Liver (tissue), 9 donors: Measurements from ENCODE around the gene UBN2. TPM values are rescaled to one million over a fixed set of nuclear protein-coding genes. Genes with fewer than 3 reads are reported as not detected.

Source experiments
- DNase-seq: peaks from one replicate; pipeline ENCODE4 v3.0.0-alpha.2; 2017; ENCODE audit warnings: low spot score
- H3K27ac ChIP-seq, 2 donors: one replicate each; pipeline ENCODE4 v1.7.0; 2013; ENCODE audit warnings: inconsistent platforms in 2 of 2, low read length in 2 of 2, control low read depth in 1 of 2, low read depth in 1 of 2, mild to moderate bottlenecking in 1 of 2
- H3K27me3 ChIP-seq, 4 donors: one replicate each; pipeline versions ENCODE4 v1.6.1 to v1.7.0; 2013; ENCODE audit warnings: low read length in 3 of 4, inconsistent platforms in 1 of 4, mild to moderate bottlenecking in 1 of 4, moderate library complexity in 1 of 4; ENCODE audit not compliant: control insufficient read depth in 4 of 4, insufficient read depth in 4 of 4
- H3K36me3 ChIP-seq, 4 donors: one replicate each; pipeline versions ENCODE4 v1.6.1 to v1.7.0; 2013; ENCODE audit warnings: low read length in 3 of 4, mild to moderate bottlenecking in 3 of 4, low read depth in 1 of 4, moderate library complexity in 1 of 4; ENCODE audit not compliant: control insufficient read depth in 4 of 4, insufficient read depth in 3 of 4
- H3K4me1 ChIP-seq, 4 donors: one replicate each; pipeline versions ENCODE4 v1.6.1 to v1.7.0; 2013; ENCODE audit warnings: low read length in 3 of 4, mild to moderate bottlenecking in 3 of 4, moderate library complexity in 1 of 4; ENCODE audit not compliant: control insufficient read depth in 4 of 4, insufficient read depth in 4 of 4
- H3K4me3 ChIP-seq, 3 donors: one replicate each; pipeline versions ENCODE4 v1.6.1 to v1.7.0; 2013; ENCODE audit warnings: low read length in 3 of 3, control low read depth in 1 of 3, low read depth in 1 of 3, mild to moderate bottlenecking in 1 of 3
- H3K9ac ChIP-seq, 2 donors: one replicate each; pipeline ENCODE4 v1.7.0; 2013; ENCODE audit warnings: low read length in 2 of 2, mild to moderate bottlenecking in 2 of 2, moderate library complexity in 2 of 2, control low read depth in 1 of 2, low read depth in 1 of 2
- H3K9me3 ChIP-seq, 4 donors: one replicate each; pipeline versions ENCODE4 v1.6.1 to v1.7.0; 2013; ENCODE audit warnings: low read length in 3 of 4; ENCODE audit not compliant: control insufficient read depth in 4 of 4
- EGR1 ChIP-seq, 2 donors: IDR thresholded peaks; 2 replicates each; pipeline ENCODE4 v1.6.1; 2016 to 2018; ENCODE audit warnings: antibody characterized with exemption in 2 of 2, low read depth in 2 of 2
- FOXA1 ChIP-seq: IDR thresholded peaks from 2 replicates; pipeline ENCODE4 v1.6.1; 2016; ENCODE audit warnings: antibody characterized with exemption
- FOXA2 ChIP-seq: IDR thresholded peaks from 2 replicates; pipeline ENCODE4 v1.6.1; 2016; ENCODE audit warnings: antibody characterized with exemption
- GABPA ChIP-seq, 2 donors: IDR thresholded peaks in 1 of 2; conservative IDR thresholded peaks in 1 of 2; 2 replicates each; pipeline ENCODE4 v1.6.1; 2016; ENCODE audit warnings: antibody characterized with exemption in 2 of 2, mild to moderate bottlenecking in 1 of 2, moderate library complexity in 1 of 2
- HNF4A ChIP-seq, 2 donors: conservative IDR thresholded peaks; 2 replicates each; pipeline ENCODE4 v1.6.1; 2016; ENCODE audit warnings: antibody characterized with exemption in 2 of 2, mild to moderate bottlenecking in 2 of 2
- HNF4G ChIP-seq: IDR thresholded peaks from 2 replicates; pipeline ENCODE4 v1.6.1; 2016; ENCODE audit warnings: antibody characterized with exemption
- JUND ChIP-seq, 2 donors: IDR thresholded peaks; 2 replicates each; pipeline ENCODE4 v1.6.1; 2016; ENCODE audit warnings: antibody characterized with exemption in 2 of 2
- NR2F2 ChIP-seq: IDR thresholded peaks from 2 replicates; pipeline ENCODE4 v1.6.1; 2016; ENCODE audit warnings: antibody characterized with exemption
- RAD21 ChIP-seq, 2 donors: IDR thresholded peaks; 2 replicates each; pipeline ENCODE4 v1.6.1; 2016; ENCODE audit warnings: antibody characterized with exemption in 2 of 2, mild to moderate bottlenecking in 2 of 2
- RXRA ChIP-seq, 2 donors: IDR thresholded peaks; 2 replicates each; pipeline ENCODE4 v1.6.1; 2017 to 2018; ENCODE audit warnings: antibody characterized with exemption in 2 of 2, mild to moderate bottlenecking in 1 of 2
- SP1 ChIP-seq: IDR thresholded peaks from 2 replicates; pipeline ENCODE4 v1.6.1; 2018; ENCODE audit warnings: antibody characterized with exemption, mild to moderate bottlenecking
- TAF1 ChIP-seq: conservative IDR thresholded peaks from 2 replicates; pipeline ENCODE4 v1.6.1; 2016; ENCODE audit warnings: antibody characterized with exemption, mild to moderate bottlenecking
- YY1 ChIP-seq: IDR thresholded peaks from 2 replicates; pipeline ENCODE4 v1.6.1; 2016; ENCODE audit warnings: antibody characterized with exemption, mild to moderate bottlenecking
- WGBS: extraction: QIAGEN DNeasy Blood & Tissue Kit; methylation state at CpG from one replicate; pipeline ENCODE4 v1.1.7; 2013; 5-methylcytosine and 5-hydroxymethylcytosine counted together
- polyA plus RNA-seq, 2 donors: library from polyadenylated mRNA; stranded (reverse) in 1 of 2; unstranded in 1 of 2; fragments of 200-250 nt in 1 of 2; fragments of >200 nt in 1 of 2; fragmentation: Nextera tagmentation in 1 of 2; extraction: Ambion mirVana in 1 of 2; gene quantifications; one replicate each; pipeline versions ENCODE4 v1.2.1 to v1.2.3, GENCODE V29; 2013 to 2015
- total RNA-seq, 2 donors: library from RNA; depleted of rRNA; stranded (reverse); fragments of >200 nt; gene quantifications; one replicate each; pipeline ENCODE4 v1.2.3, GENCODE V29; 2014
- TF ChIP-seq, protein P1 (sequence below): IDR thresholded peaks from 2 replicates; pipeline ENCODE4 v1.6.1; 2016; ENCODE audit warnings: antibody characterized with exemption
- TF ChIP-seq, protein P2 (sequence below): IDR thresholded peaks from 2 replicates; pipeline ENCODE4 v1.6.1; 2016; ENCODE audit warnings: antibody characterized with exemption
- TF ChIP-seq, protein P3 (sequence below): IDR thresholded peaks from 2 replicates; pipeline ENCODE4 v1.6.1; 2016; ENCODE audit warnings: antibody characterized with exemption, mild to moderate bottlenecking
- TF ChIP-seq, protein P4 (sequence below): fragments of 150-350 bp; IDR thresholded peaks from 2 replicates; pipeline ENCODE4 v1.5.1; 2017; ENCODE audit warnings: improper control_type of control experiment, low read depth, low read length; ENCODE audit not compliant: missing input control
- TF ChIP-seq, protein P5 (sequence below): IDR thresholded peaks from 2 replicates; pipeline ENCODE4 v1.6.1; 2016; ENCODE audit warnings: antibody characterized with exemption
- donor health status: healthy.
- donor health status: healthy.
- donor health status: healthy.
- donor health status: healthy.
- donor health status: healthy.

UBN2 gene
- total and polyA plus RNA-seq, 4 donors: 1.1 to 9.1 (median 4.8) TPM

DNA sequence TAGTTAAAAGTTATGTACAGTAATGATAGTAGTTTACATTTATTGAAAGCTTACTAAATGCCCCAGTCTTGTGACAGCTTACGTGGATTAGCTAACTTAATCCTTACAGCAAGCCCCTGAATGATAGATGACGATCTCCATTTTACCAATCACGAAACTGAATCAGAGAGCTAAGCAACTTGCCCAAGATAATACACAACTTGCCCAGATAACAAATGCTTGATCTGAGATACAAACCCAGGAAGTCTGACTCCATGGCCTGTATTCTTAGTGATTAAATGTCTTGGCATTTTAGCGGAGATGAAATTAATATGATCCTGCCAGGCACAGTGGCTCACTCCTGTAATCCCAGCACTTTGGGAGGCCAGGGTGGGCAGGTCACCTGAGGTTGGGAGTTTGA lies 63.2 kb downstream of the UBN2 start:
- no peaks in the 10 kb centered on the region for H3K27me3 ChIP-seq
- H3K27ac ChIP-seq: no peak overlapping the region
- H3K36me3 ChIP-seq: peaks cover 0 to 5% (median 4%) of the 10 kb centered on the region in 4 donors
- WGBS: 96% methylated on average over 4 of the region's 4 CpGs
- TF ChIP-seq FOXA1: no peak
- TF ChIP-seq RXRA (IDR thresholded peaks at IDR 0.05): no peak
- no peak for TF ChIP-seq NR2F2
- TF ChIP-seq YY1: no peak
- no peak for TF ChIP-seq RAD21 (IDR thresholded peaks at IDR 0.05)
- no peak for TF ChIP-seq HNF4G
- TF ChIP-seq, protein P1, sequence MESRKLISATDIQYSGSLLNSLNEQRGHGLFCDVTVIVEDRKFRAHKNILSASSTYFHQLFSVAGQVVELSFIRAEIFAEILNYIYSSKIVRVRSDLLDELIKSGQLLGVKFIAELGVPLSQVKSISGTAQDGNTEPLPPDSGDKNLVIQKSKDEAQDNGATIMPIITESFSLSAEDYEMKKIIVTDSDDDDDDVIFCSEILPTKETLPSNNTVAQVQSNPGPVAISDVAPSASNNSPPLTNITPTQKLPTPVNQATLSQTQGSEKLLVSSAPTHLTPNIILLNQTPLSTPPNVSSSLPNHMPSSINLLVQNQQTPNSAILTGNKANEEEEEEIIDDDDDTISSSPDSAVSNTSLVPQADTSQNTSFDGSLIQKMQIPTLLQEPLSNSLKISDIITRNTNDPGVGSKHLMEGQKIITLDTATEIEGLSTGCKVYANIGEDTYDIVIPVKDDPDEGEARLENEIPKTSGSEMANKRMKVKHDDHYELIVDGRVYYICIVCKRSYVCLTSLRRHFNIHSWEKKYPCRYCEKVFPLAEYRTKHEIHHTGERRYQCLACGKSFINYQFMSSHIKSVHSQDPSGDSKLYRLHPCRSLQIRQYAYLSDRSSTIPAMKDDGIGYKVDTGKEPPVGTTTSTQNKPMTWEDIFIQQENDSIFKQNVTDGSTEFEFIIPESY: no peak
- TF ChIP-seq, protein P2, sequence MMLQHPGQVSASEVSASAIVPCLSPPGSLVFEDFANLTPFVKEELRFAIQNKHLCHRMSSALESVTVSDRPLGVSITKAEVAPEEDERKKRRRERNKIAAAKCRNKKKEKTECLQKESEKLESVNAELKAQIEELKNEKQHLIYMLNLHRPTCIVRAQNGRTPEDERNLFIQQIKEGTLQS: no peak
- no peak for TF ChIP-seq TAF1
- no peak for TF ChIP-seq FOXA2
- TF ChIP-seq GABPA (IDR thresholded peaks at IDR 0.05 in 1 of 2, conservative IDR thresholded peaks at IDR 0.05 in 1 of 2): no peak
- TF ChIP-seq, protein P3, sequence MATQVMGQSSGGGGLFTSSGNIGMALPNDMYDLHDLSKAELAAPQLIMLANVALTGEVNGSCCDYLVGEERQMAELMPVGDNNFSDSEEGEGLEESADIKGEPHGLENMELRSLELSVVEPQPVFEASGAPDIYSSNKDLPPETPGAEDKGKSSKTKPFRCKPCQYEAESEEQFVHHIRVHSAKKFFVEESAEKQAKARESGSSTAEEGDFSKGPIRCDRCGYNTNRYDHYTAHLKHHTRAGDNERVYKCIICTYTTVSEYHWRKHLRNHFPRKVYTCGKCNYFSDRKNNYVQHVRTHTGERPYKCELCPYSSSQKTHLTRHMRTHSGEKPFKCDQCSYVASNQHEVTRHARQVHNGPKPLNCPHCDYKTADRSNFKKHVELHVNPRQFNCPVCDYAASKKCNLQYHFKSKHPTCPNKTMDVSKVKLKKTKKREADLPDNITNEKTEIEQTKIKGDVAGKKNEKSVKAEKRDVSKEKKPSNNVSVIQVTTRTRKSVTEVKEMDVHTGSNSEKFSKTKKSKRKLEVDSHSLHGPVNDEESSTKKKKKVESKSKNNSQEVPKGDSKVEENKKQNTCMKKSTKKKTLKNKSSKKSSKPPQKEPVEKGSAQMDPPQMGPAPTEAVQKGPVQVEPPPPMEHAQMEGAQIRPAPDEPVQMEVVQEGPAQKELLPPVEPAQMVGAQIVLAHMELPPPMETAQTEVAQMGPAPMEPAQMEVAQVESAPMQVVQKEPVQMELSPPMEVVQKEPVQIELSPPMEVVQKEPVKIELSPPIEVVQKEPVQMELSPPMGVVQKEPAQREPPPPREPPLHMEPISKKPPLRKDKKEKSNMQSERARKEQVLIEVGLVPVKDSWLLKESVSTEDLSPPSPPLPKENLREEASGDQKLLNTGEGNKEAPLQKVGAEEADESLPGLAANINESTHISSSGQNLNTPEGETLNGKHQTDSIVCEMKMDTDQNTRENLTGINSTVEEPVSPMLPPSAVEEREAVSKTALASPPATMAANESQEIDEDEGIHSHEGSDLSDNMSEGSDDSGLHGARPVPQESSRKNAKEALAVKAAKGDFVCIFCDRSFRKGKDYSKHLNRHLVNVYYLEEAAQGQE: no peak
- TF ChIP-seq, protein P4, sequence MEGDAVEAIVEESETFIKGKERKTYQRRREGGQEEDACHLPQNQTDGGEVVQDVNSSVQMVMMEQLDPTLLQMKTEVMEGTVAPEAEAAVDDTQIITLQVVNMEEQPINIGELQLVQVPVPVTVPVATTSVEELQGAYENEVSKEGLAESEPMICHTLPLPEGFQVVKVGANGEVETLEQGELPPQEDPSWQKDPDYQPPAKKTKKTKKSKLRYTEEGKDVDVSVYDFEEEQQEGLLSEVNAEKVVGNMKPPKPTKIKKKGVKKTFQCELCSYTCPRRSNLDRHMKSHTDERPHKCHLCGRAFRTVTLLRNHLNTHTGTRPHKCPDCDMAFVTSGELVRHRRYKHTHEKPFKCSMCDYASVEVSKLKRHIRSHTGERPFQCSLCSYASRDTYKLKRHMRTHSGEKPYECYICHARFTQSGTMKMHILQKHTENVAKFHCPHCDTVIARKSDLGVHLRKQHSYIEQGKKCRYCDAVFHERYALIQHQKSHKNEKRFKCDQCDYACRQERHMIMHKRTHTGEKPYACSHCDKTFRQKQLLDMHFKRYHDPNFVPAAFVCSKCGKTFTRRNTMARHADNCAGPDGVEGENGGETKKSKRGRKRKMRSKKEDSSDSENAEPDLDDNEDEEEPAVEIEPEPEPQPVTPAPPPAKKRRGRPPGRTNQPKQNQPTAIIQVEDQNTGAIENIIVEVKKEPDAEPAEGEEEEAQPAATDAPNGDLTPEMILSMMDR: no peak
- no peak for TF ChIP-seq EGR1 (IDR thresholded peaks at IDR 0.05; ENCODE audit: low read depth in 2 of 2)
- TF ChIP-seq, protein P5, sequence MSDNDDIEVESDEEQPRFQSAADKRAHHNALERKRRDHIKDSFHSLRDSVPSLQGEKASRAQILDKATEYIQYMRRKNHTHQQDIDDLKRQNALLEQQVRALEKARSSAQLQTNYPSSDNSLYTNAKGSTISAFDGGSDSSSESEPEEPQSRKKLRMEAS: no peak
- no peak for TF ChIP-seq HNF4A (conservative IDR thresholded peaks at IDR 0.05)
- no peak for TF ChIP-seq SP1
- no peak for TF ChIP-seq JUND (IDR thresholded peaks at IDR 0.05)
- no peaks in the 10 kb centered on the region for H3K9me3 ChIP-seq
- no peak overlapping the region for H3K4me3 ChIP-seq
- H3K9ac ChIP-seq: no peak overlapping the region
- DNase-seq: no peak
- H3K4me1 ChIP-seq: peaks cover 3 to 24% (median 9%) of the 10 kb centered on the region in 4 donors
